GM12865 (cell line): ENCODE measurements around the gene RNF207.
A peak's percentile ranks its signal among the peaks of the same experiment; 100 is the strongest.

Source experiments
- DNase-seq: peaks from one replicate; pipeline ENCODE4 v3.0.0; 2010; ENCODE audit warnings: low read depth
- H3K4me3 ChIP-seq: 2 replicates; pipeline ENCODE4 v1.5.1; 2011; ENCODE audit warnings: mild to moderate bottlenecking, low read depth, low read length, control low read depth
- TF ChIP-seq, protein P1 (sequence below): IDR thresholded peaks from 2 replicates; pipeline ENCODE4 v1.5.1; 2011; ENCODE audit warnings: low read length, control low read depth, low read depth, inconsistent platforms; ENCODE audit not compliant: insufficient read depth; ENCODE audit errors: missing control alignments

RNF207 gene

DNA sequence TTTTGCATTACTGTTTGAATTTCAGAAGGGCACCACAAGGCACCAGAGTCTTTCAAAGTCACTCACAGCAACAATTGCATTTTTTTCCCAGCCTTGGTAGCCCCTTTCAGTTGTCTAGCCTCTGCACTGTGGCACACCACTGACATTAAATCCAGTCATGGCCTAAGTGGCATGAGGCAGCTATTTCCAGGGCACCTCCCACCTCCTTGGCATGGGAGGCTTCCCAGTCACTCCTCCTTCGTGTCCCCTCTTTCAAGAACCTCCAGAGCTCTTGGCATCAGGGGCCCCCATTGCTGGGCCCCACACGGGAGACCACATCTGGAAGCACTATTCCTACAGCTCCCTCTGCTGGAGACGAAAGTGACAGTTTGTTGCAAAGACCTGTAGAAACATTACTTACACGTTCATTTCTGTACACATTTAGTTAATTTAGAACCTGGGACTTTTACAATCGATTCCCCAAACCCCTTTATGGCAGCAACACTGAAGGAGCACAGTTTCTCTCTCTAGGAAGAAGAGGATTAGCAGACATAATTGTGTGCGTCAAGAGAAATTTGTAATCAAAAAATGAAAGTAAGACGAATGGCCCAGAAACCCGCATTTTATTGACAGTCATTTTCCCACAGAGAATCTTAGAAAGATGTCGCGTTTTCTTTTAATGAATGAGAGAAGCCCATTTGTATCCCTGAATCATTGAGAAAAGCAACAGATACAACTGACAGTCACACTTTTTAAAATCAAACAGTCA is 20.1 kb upstream of the RNF207 start:
- TF ChIP-seq, protein P1, sequence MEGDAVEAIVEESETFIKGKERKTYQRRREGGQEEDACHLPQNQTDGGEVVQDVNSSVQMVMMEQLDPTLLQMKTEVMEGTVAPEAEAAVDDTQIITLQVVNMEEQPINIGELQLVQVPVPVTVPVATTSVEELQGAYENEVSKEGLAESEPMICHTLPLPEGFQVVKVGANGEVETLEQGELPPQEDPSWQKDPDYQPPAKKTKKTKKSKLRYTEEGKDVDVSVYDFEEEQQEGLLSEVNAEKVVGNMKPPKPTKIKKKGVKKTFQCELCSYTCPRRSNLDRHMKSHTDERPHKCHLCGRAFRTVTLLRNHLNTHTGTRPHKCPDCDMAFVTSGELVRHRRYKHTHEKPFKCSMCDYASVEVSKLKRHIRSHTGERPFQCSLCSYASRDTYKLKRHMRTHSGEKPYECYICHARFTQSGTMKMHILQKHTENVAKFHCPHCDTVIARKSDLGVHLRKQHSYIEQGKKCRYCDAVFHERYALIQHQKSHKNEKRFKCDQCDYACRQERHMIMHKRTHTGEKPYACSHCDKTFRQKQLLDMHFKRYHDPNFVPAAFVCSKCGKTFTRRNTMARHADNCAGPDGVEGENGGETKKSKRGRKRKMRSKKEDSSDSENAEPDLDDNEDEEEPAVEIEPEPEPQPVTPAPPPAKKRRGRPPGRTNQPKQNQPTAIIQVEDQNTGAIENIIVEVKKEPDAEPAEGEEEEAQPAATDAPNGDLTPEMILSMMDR, result peak; percentile 36
- no peak overlapping the region for H3K4me3 ChIP-seq
- DNase-seq, result peak; percentile 40

DNA sequence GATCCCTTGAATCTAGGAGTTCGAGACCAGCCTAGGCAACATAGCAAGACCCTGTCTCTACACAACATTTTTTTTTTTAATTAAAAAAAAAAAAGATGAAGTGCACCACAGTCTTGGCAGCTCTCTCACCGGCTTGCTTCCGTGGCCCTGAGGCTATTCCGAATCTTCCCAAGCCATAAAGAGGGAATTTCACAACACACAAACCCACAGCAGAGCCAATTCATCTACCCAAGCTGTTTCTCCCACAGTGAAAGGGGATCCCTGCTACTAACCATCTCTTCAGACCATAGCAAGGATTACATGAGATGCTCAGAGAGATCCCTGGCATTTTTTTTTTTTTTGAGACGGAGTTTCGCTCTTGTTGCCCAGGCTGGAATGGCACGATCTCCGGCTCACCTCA is 17.5 kb upstream of the RNF207 start:
- DNase-seq, result no peak
- TF ChIP-seq, protein P1, result no peak
- H3K4me3 ChIP-seq, result no peak overlapping the region

DNA sequence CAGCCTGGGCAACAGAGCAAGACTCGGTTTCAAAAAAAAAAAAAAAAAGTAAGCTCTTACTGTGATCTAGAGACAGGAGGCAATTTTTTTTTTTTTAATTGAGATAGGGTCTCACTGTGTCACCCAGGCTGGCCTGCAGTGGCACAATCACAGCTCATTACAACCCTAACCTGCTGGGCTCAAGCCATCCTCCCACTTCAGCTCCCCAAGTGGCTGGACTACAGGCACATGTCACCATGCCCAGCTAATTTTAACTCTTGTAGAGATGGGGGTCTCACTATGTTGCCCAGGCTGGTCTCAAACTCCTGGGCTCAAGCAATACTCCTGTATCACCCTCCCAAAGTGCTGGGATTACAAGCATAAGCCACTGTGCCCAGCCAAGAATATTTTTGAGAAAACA is 14.0 kb upstream of the RNF207 start:
- TF ChIP-seq, protein P1, result no peak
- H3K4me3 ChIP-seq, result no peak overlapping the region
- no peak for DNase-seq

DNA sequence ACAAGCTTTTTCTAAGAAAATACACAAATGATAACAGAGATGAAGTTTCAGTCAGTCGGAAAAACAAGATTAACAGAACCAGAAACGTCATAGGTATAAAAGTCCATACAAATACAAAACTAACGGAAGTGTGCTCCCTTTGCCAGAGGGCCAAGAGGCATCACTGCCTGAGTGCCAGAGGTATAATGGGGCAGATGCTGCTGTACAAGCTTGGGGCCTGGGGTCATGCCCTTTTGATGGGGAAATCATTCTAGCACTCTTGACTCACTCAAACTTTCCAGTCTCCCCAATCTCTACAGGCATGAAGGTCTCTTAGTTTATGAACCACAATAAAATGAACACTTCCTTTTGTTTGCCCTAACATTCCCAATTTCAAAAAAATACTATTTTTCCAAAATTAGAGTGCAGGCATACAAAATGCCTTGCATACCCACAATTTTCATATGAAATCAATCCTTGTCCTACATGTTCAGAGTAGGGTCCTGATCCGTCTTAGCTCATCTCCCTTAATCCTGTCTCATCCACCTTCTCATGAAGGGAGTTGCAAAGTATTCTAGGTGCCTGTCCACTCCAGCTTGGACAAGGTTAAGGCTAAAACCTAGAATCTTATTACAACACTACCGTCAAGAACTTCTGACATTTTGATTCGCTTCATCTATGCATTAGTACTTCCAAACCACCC is 8.0 kb upstream of the RNF207 start:
- DNase-seq, result no peak
- TF ChIP-seq, protein P1, result no peak
- peak overlapping the region; percentile 81 for H3K4me3 ChIP-seq

DNA sequence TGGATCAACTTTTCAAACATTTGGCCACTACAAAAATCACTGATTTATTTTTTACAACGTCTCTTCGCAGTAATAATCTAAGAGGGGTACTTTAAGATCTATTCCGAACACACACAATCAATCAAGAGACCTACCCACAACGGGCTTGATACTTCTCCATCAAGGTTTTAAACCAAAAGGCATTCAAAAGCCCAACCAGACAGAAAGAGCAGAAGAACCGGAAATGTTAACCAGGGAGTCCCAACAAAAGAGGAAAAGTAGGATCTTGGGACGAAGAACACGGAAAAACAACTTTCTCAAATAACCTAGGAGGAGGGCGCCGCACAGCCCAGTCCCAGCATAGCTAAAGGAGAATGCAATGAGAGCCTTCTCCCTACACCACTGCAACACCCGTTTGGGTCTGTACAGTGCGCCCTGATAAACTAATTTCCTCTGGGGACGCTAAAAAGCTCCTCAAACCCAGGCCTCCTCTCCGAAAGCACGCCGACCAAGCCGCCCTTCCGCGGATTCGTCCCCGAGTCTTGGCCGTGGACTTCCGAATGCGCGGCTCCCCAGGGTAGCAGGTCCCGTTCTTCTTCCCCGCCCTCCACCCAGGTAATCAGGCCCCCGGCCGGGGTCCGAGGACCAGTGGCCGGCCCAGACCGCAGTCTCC is 7.1 kb upstream of the RNF207 start:
- peak; percentile 42 for DNase-seq
- peak overlapping the region; percentile 81 for H3K4me3 ChIP-seq
- TF ChIP-seq, protein P1, result no peak

DNA sequence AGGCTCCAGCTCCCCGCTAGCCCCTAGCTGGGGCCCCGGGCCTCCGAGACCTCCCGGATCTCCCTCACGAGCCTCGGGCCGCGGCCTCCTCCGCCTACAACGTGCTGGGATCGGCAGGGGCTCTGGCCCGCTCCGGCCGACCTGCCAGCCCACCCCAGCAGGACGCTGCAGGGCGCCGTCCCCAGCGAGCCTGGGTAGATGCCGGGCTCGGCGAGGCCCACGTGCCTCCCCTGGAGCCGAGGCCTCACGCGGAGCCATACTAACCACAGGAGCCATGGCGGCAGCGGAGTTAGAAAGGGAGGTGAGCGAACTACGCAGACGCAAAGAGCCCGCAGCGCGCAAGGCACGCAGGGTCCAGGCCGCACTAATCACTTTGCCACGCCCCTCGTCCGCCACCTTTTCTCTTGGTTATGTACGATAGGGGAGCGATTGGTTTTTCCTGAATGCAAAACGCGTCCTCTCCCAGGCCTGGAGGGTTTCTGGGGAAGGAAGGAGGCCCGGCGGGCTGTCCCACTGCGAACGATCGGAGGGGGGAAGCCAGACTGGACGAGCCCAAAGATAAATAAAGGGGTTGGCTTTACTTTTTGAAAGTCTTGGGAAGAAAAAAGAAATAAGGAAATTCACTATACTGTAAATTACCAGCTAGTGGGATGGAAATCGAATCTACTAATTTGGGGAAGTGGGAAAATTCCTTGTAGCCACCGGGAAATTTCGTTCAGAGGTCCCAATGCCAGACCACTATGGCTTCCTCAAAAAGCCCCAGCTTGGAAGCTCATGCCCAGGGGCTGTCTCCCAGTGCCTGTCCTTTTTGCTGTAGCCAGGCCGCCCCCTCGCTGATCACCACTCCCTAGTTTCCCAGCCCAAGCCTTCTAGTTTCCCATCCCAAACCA is 6.4 kb upstream of the RNF207 start, which contains the start of gene RPL22:
Gene RPL22 (minus strand): TSS at position 298 of the 890 bp plus-strand sequence. CDS start 22 bp downstream, at position 276.
- TF ChIP-seq, protein P1, result no peak
- peak; percentile 99 for DNase-seq
- H3K4me3 ChIP-seq, result peak within 1 kb of the TSS; percentile 81
